NCI-H774 (cell line): ENCODE results near the gene SLC23A2.
"Not testable (repeated sequence)": the region's sequence is repeated elsewhere in the genome, so short reads cannot be mapped to it uniquely, and the experiment has no call there.

Source experiments
- DNase-seq: peaks from one replicate; lab custom pipeline; 2025; lab: John Stamatoyannopoulos, UW

Gene SLC23A2

GRCh38 chr20:4936392-4936850, 64.9 kb downstream of the SLC23A2 start:
- no peak for DNase-seq

DNA sequence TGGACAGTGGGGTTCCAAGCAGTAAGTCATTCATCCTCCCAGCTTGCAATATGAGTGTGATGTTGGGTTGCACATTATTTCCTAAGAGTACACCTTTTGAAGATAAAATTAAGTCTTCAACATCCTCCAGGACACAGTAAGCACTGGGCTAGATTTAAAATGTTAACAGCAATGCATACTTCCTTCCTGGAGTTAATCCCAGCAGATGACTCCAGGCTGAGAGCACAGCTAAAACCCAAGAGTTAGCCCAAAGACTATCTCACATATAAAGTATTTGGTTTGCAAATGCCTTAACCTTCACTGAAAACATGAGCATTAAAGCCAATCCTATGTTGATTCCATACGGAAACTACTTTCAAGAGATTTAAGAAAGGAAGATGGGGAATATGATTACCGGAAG, 69.2 kb downstream of the SLC23A2 start:
- DNase-seq = no peak

- DNase-seq = no peak
These were observed 71.5 kb downstream of the SLC23A2 start for GRCh38 chr20:4929686-4930397.

GRCh38 chr20:4926531-4927156, 74.7 kb downstream of the SLC23A2 start:
- DNase-seq = no peak

DNA sequence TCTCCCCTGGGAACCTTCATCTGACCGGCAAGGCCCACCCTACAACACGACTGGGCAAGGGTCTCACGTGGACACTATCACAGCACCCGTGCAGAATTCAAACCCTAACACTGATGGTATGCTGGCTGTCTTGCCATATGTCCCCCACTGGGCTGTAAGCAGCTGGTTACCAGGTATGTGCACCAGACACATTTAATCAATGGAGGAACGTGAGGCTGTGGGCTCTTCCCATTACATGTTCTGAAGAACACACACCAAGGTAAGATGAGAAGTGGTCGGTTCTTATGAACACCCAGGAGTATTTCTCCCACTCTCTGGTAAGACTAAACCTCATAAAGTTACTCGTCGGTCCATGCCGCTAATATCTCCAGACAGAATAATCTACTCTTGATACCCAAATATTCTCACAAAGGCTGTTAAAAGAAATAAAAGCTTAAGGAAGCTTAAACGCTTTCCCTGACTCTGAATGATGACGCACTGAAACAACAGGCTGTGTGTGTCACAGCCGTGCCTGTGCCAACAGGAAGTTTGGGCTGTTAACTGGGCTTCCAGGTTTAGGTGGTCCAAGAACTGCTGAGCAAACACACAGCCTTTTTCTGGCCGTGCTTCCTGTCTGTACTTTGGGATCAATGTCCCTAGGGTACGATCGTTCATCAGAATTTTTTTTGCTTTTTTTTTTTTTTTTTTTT, 75.3 kb downstream of the SLC23A2 start:
- peak; percentile 17 for DNase-seq

- no peak for DNase-seq
These were observed 76.9 kb downstream of the SLC23A2 start for GRCh38 chr20:4924446-4924845.

- no peak for DNase-seq
These were observed 77.3 kb downstream of the SLC23A2 start for GRCh38 chr20:4924032-4924431.

GRCh38 chr20:4922186-4922585, 79.1 kb downstream of the SLC23A2 start:
- DNase-seq = no peak

DNA sequence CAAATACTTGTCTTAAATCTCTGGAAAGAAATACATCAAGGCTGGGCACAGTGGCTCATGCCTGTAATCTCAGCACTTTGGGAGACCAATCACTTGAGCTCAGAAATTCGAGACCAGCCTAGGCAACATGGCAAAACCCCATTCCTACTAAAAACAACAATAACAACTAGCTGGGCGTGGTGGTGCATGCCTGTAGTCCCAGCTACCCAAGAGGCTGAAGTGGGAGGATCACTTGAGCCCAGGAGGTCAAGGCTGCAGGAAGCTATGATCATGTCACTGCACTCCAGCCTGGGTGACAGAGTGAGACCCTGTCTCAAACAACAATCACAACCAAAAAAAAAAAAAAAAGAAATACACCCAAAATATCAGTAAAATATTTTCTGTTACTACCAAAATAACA, 80.0 kb downstream of the SLC23A2 start:
- DNase-seq = not testable (repeated sequence)

GRCh38 chr20:4920655-4921054, 80.7 kb downstream of the SLC23A2 start:
- no peak for DNase-seq

- no peak for DNase-seq
These were observed 81.2 kb downstream of the SLC23A2 start for GRCh38 chr20:4920131-4920530.

DNA sequence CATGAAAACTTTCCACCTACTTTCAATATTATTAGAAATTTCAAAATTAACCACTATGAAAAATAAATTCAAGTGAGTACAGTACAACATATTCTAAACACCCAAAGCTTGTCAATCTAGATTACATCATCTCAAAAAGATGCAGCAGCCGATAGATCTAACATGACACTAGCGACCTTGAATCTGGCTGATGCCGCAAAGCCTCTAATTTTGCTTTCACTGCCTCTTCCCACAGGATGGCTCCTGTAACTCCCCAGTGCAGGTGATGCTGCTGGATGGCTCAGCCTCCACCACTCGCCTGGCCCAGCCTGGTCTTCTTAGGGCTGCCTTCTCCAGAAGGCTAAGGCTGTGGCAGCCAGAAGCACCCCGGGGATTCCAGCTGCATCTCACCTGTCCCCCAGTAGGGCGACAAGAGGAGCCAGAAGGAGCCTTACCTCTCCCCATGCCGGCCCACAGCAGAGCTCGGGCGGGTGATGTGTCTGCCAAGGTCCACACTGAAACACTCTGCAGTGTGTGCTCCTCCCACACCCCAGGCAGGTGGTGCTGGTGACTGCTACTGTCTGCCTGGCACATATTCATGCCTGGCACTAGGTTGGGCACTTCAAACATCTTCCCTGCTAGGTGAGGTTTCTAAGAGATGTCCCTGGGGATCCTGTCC, 82.1 kb downstream of the SLC23A2 start:
- no peak for DNase-seq

GRCh38 chr20:4918473-4918872, 82.8 kb downstream of the SLC23A2 start:
- no peak for DNase-seq

DNA sequence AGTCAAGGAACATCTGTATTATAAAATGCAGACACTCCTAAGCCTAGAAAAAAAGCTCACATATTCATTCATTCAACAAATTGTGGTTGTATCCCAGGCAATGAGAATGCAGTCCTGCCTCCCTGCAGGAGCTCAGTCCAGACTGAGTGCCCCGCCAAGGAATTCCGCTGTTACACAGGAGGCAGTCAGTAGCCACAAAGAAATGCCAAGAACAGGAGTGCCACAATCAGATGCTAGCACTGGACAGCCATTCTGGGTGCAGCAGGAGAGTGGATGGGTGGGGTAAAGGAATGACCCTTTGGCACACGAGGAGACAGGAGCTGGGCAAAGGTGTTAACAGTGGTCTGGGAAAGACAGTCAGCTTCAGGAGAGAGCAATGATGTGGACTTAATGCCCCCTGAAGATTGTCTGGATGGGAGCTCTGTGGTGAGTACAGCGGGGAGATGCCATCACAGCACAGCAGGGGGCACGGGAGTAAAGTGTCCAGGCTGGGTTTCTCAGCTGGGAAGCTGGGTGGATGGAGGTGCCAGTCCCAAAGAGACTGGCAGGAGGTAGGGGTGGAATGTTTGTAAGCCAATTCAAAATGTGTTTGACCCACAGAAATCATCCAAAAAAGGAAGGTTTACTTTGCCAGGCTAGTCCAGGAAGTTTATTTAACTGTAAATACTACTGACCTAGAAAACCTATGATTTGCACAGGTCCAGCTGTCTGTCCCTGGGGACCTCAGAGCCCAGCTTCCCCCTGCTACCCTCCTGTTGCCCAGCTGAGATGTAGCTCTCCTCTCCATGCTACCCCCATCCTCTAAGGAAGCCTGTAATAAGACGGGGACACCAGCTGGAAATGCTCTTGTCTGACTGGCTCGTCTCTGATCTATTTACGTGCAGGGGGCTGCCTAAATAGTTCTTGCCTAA, 84.1 kb downstream of the SLC23A2 start:
- no peak for DNase-seq

- DNase-seq = no peak
These were observed 88.2 kb downstream of the SLC23A2 start for GRCh38 chr20:4913147-4913546.

DNA sequence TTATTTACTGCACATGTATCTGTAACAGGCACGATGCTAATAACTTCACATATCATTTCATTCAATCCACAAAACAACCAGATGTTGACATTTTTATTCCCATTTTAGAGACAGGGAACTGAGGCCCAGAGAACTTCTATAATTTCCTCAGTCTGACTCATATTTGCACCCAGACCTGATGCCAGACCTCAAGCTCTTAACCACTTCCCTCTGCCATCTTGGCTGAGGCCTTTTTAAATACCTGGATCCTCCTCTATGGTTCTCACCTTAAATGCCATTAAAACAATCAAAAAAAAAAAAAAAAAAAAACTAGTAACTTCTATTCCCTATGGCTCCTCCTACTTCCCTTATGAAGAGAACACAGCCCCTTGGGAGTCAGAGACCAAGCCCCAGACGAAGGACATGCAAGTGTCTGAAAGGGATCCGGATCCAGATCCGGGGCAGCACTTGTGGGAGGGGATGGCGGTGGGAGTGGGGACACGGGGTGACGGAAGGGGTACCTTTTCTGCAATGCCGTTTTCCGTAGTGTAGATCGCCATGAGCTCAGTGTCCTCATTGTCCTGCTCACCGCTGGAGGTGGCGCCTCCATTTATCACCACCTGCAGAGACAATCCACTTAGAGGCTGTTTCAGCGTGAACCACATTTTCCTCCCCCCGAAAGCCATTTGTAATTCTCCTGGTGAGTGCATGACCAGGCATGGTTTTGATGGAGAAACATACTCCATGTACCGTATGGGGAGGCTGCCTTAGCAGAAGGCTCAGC, 88.7 kb downstream of the SLC23A2 start:
- no peak for DNase-seq

DNA sequence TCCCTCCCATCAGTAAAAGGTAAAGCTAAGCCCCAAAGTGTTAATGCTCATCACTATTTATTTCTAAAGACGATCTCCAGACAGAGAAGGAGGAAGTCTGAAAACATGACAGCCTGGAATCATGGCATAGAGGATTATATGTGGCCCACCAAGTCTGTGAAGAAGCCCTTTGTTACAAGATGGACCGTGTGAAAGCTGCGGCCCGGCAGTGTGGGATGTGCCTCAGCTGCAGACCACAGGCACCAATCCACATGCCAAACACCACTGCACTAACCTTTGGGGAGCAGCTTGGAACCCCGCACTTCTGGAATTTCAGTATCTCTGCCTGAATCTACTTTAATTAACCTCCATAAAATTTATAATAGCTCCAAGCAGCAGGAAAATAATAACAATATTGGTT, 90.4 kb downstream of the SLC23A2 start:
- no peak for DNase-seq

DNA sequence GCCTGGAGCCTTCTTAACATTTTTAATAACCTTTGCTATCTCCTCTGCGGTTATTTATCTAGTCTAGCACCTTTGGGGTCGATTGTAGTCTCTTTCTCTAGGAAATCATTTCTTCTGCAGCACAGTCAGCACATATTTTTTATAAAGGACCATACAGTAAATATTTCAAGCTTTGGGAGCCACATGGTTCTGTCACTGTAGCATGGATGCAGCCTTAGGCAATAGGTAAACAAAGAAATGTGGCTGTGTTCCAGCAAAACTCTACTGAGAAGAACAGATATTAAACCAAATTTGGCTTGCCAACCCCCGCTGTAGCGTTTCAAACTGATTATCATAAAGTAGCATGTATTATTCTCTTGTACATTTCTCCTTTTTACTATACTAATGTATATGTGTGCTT, 95.7 kb downstream of the SLC23A2 start:
- DNase-seq = no peak

GRCh38 chr20:4905195-4905594, 96.1 kb downstream of the SLC23A2 start:
- no peak for DNase-seq

- no peak for DNase-seq
These were observed 97.0 kb downstream of the SLC23A2 start for GRCh38 chr20:4904127-4904860.
